H1 (cell line): ENCODE data around the gene GALNT9.

ENCODE experiments used
- ATF3 ChIP-seq: IDR thresholded peaks from 2 replicates; pipeline ENCODE4 v1.6.1; 2011; ENCODE audit warnings: low read depth, mild to moderate bottlenecking, low read length; ENCODE audit not compliant: insufficient read depth
- CTCF ChIP-seq, 3 experiments: IDR thresholded peaks; 1 replicate in 2 of 3; 2 replicates in 1 of 3; pipeline versions ENCODE4 v1.5.1 to v1.6.1; 2011; ENCODE audit warnings: low read length in 3 of 3, mild to moderate bottlenecking in 3 of 3, inconsistent platforms in 2 of 3, low read depth in 1 of 3, moderate library complexity in 1 of 3; ENCODE audit not compliant: insufficient read depth in 1 of 3; ENCODE audit errors: control extremely low read depth in 1 of 3
- JUN ChIP-seq: IDR thresholded peaks from 2 replicates; pipeline ENCODE4 v1.6.1; 2011; ENCODE audit warnings: low read depth, mild to moderate bottlenecking, improper control_type of control experiment, low read length
- RAD21 ChIP-seq, 2 experiments: IDR thresholded peaks in 1 of 2; conservative IDR thresholded peaks in 1 of 2; 2 replicates each; pipeline ENCODE4 v1.6.1; 2011; ENCODE audit warnings: low read depth in 2 of 2, low read length in 2 of 2, improper control_type of control experiment in 1 of 2, inconsistent platforms in 1 of 2, mild to moderate bottlenecking in 1 of 2, moderate library complexity in 1 of 2
- RNF2 ChIP-seq: fragments of 200-900, 300-1000 bp; sonication (generic); IDR thresholded peaks from 2 replicates; pipeline ENCODE4 v1.7.1; 2016; ENCODE audit warnings: borderline replicate concordance, low read depth, mild to moderate bottlenecking, antibody characterized with exemption, low read length; ENCODE audit not compliant: poor library complexity, severe bottlenecking; ENCODE audit errors: missing control alignments
- SIN3A ChIP-seq, 2 experiments: IDR thresholded peaks in 1 of 2; conservative IDR thresholded peaks in 1 of 2; 2 replicates each; pipeline ENCODE4 v1.6.1; 2011 to 2012; ENCODE audit warnings: low read length in 2 of 2, improper control_type of control experiment in 1 of 2, low read depth in 1 of 2, mild to moderate bottlenecking in 1 of 2

GRCh38 chr12:132230381-132230780 is 99.0 kb downstream of the GALNT9 start:
- TF ChIP-seq RAD21 (IDR thresholded peaks at IDR 0.05 in 1 of 2, conservative IDR thresholded peaks at IDR 0.05 in 1 of 2; ENCODE audit: low read depth in 2 of 2, low read length in 2 of 2), result no peak
- no peak for TF ChIP-seq CTCF (IDR thresholded peaks at IDR 0.05; ENCODE audit: control extremely low read depth in 1 of 3, insufficient read depth in 1 of 3, low read depth in 1 of 3, low read length in 3 of 3)
- TF ChIP-seq RNF2, result no peak
- no peak for TF ChIP-seq SIN3A (conservative IDR thresholded peaks at IDR 0.05 in 1 of 2, IDR thresholded peaks at IDR 0.05 in 1 of 2; ENCODE audit: low read depth in 1 of 2, low read length in 2 of 2)
- TF ChIP-seq ATF3, result no peak
- no peak for TF ChIP-seq JUN
